EH (cell line): ENCODE results near the gene NBEA.
"Not testable (repeated sequence)": the region's sequence is repeated elsewhere in the genome, so short reads cannot be mapped to it uniquely, and the experiment has no call there.

Source experiments
- DNase-seq: peaks from one replicate; pipeline ENCODE4 v3.0.0-alpha.2; 2015; ENCODE audit warnings: low read depth

Gene NBEA

DNA sequence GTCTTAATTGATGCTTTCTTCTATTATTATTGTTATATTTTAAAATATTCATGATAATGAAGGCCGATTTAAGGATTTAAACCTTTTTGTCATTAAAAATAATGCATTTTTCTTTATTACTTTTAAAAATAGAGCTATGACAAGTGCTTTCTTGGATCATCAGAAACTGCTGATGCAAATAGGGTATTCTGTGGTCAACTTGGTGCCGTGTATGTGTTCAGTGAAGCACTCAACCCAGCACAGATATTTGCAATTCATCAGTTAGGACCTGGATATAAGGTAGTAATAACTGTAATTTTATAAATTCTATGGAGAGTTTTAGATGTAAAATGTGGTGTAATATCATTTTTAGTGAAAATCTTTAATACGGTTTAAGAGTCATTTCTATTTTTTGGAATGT, 116.5 kb downstream of the NBEA start:
- not testable (repeated sequence) for DNase-seq

DNA sequence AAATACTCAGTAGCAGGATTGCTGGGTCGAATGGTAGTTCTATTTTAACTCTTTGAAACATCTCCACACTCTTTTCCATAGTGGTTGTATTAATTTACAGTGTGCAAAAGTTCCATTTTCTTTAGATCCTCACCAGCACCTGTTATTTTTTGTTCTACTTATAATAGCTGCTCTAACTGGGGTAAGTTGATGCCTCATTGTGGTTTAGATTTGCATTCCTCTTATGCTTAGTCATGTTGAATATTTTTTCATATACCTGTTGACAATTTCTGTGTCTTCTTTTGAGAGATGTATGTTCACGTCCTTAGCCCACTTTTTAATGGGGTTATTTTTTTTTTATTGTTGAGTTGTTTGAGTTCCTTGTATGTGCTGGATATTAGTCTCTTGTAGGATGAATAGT, 144.6 kb downstream of the NBEA start:
- no peak for DNase-seq

DNA sequence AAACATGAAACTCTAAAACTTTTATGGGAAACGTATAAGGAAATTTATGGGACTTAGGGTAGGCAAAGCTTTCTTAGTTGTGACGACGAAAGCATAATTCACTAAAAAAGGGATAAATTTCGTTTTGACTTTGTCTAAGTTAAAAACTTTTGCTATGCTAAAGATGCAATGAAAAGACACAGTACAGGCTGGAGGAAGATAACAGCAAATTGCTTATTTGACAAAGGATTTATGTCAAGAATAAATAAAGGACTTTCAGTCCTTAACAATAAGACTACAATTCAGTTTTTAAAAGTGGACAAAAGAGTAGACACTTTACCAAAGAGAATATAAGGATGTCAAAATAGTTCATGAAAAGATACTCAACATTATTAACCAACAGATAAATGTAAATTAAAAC, 150.2 kb downstream of the NBEA start:
- DNase-seq = no peak

DNA sequence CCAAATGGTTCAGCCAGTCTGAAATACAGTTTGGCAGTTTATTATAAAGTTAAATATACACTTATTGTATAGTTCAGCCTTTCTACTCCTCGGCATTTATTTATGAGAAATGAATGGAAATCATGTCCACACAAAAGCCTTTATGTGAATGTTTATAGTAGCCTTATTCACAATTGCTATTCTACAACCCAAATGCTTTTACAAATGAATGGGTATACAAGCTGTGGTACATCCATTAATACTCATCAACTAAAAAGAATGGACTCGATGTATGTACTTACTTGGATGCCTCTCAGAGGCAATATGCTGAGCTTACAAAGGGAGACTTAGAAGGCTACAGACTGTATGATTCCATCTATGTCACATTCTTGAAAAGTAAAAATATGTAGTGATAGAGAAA, 150.7 kb downstream of the NBEA start:
- no peak for DNase-seq

DNA sequence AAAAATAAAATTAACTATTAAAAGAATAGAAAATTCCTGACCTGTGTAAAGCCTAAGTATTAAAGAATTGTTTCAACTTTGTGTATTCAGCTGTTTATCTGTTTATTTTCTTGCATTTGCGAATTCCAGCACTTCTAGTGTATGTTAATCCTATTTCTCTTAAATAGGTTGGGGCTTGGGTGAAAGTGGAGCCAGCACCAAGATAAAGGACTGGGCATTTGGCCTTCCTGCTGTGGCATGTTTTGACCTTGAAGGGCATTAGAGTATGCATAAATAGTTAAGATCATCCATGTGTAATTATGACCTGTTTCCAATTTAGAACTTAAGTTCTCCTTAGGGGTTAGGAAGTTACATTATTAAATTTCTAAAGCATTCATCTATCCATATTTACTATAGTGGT, 151.3 kb downstream of the NBEA start:
- DNase-seq = no peak

DNA sequence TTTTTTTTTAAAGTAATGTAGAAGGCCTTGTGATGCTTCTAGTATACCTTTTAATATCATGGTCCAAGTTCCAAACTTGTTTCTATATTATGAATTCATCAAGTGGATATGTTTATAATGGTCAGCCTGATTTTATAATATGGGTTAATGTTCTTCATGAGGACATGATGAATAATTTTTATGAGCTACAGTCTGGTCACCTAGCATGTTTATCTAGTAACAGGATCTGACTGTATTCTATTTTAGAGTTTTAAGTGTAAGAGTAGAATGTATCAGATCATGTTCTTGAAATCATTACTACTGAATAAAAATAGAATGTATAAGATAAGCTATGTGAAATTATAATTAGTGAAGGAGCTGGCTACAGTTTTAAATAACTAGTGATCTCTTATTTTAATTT, 164.7 kb downstream of the NBEA start:
- DNase-seq = not testable (repeated sequence)

DNA sequence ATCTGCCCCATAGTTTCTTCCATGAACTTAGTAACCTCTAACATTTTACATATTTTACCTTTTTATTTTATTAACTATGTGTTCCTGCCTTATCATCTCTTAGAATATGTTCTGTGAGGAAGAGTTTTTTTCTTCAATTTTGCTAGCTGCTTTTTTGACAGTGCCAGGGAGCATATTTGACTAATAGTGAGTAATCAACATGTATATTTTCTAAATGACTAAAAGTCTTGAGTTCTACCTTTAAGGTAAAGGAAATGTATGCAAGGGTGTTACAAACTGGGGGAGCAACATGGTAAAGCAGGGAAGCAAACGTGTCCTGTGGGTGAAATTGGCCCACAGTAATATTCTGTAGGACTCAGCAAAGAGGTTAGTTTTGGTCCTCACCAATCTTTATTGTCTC, 165.5 kb downstream of the NBEA start:
- DNase-seq = no peak

DNA sequence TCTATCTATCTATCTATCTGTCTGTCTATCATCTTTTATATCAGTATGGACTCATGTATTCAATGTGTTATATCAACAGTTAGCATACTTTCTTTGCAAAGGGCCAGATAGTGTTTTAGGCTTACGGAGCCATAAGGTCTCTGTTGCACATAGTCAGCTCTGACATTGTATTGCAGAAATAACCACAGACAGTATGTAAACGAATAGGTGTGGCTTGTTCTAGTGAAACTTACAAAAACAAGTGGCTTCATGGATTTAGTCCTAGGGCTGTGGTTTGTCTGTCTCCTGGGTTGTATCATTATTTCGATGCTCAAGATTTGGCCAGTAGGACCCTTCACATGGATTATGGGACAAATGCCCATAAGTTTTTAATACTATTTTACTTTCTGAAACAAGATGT, 171.5 kb downstream of the NBEA start:
- DNase-seq = not testable (repeated sequence)

DNA sequence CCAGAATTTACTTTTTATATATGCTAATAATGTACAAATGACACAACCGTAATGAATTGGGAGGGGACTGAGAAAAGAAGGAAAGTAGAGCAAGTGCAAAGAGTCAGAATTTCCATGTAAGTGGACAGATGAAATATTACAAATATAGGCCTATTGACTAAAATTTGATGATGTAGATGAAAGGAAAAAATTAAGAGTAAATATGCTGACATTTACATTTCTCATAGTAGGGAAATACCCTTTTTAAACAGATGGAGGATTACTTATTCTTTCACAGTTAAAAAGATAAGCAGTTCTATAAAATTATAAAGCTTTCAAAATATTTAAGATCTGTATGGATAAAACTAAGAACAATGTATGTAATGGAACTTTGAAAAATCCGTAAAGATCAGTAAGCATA, 185.4 kb downstream of the NBEA start:
- no peak for DNase-seq

DNA sequence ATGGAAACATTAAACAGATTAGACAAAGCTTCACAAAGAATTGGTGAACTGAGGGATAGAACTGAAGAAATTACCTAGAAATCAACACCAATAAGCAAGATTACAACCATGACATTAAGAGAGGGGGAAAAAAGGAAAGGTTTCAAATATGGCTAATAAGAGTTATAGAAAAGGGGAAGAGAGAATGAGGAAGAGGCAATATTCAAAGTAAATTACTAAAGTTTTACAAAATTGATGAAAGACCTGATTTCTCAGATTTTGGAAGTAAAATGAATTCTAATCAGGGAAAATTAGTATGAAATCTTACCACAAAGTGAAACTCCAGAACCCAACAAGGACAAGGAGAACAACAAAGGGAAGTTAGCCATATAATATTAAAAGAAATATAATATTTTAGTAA, 187.4 kb downstream of the NBEA start:
- DNase-seq = no peak

DNA sequence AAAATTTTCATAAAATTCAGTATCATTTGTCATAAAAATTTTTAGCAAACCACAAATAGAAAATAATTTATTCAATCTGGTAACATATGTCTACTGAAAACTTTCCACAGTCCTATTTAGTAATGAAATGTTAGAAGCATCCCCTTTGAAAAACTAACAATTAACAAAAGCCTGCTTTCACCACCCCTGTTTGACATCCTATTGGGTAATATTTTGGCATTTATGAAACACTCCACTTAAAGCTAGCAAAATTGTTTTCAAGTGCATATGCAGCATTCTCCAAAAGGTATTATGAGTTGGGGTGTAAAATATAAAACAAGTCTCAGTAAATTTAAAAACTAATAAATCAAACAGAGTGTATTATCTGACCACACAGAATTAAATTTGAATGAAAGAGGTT, 189.4 kb downstream of the NBEA start:
- no peak for DNase-seq

DNA sequence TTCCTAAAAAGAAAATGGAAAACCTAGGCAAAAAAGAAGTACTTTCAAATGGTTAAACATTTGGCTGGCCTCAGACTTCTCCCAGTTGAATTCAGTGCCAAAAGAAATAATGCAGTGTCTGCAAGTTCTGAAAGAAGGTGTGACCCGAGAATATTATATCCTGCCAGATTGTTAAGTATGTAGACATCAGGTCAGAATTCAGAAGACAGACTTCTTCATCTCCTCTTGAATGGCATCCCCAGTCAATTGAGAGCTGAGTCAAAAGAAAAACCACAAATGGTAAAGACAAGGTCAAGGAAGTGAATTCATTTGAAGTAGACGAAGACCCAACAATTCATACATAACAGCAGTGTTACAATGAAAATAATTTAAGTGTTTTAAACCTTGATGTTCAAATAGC, 194.5 kb downstream of the NBEA start:
- no peak for DNase-seq

DNA sequence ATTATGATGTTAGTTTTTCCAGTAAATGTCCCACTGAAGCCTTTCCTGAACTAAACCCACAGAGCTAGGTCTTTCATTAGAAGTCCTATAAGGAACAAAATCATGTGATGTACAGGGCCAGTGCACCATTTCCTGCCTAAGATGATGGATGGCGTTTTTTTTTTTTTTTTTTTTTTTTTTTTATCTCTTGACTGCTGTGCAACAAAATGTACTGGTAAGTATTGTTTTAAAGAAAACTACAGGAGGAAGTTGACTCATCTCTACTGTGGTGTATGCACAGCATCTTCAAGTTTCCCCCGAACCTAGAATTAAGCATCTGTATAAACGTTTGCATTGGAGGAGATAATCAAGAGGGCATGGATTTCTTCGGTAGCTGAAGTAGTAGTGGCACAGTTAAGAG, 197.5 kb downstream of the NBEA start:
- DNase-seq = peak; percentile 49

DNA sequence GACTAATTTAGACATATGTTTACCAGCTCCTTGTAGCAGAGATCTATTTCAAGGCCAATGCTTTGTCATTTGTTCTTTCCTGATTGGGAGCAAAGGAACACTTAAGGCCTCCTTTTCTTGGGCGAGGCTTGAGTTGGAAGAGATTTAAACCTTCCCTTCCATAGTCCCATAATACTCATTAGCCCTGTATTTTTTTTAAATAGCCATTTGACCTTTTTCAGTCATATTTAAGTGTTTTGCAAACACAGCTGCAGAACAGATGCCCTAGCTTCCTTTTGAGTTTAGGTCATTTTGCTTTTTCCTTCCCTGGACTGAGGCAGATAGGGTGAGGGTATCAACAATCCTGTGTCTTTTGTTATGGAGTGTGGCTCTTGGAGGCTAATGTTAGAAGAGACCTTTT, 198.3 kb downstream of the NBEA start:
- peak; percentile 14 for DNase-seq

DNA sequence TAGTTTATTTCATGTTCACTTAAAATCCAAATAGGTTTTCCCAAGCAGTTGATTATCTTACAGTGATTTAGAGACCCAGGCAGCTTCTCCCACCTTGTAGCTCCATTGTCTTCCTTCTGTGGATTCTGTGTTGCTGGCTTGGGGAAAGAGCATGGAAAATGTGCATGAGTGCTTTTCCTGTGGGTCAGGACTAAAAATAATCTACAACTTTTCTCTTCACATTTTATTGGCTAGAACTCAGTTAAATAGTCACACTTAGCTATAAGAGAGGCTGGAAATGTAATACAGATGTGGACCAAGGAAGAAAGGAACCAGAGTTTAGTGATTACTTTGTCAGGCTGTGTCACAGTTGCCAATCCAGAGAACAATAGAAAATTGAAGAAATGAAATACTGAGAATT, 198.8 kb downstream of the NBEA start:
- DNase-seq = peak; percentile 4

DNA sequence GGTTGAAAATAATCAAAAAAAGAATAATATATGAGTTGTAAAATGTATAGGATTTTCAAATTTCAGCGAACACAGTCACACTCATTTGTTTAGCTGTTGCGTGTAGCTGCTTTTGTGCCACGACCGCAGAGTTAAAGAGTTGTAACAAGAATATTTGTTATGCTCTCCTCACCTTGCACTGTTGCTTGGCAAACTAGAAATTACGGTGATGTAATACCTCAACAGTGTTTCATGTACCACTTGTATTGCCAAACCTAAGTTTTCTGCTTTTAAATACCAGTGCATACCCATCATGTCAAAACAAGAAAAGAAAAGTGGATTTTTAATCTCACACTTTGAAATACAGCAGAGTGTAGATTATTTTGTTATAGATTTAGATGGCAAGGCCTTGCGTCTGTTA, 201.1 kb downstream of the NBEA start:
- DNase-seq = no peak

DNA sequence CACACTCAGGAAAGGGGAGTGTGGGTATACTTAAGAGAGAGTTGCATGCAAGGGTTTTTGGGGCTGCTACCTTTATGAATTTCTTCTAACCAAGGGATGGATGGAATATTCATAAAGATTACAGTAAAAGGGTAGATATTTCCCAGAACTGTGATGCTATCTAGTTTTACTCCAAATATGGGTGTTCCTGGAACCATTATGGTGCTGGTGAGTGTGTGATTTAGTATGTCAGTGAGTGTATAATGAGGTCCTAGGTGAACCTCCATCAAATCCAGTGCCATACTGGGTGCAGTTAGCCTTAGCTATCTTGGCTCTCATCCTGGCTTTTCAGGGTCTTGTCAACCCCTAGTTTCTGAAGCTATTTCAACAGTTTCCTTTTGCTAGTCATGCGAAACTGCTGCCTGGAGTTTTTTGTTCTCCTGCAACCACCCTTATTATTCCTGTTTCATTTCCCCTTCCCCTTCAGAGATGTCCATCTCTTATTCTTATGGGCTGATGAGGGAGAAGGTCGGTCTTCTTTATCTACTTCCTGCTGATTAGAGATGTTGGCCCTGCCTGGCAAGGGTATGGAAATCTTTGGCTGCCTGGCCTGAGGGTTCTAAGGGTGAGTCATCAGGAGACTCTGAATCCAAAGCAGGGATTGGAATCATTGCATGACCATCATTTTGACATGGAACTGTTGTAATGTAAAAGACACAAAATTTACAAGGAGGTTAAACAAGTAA, 202.3 kb downstream of the NBEA start:
- DNase-seq = peak; percentile 57

DNA sequence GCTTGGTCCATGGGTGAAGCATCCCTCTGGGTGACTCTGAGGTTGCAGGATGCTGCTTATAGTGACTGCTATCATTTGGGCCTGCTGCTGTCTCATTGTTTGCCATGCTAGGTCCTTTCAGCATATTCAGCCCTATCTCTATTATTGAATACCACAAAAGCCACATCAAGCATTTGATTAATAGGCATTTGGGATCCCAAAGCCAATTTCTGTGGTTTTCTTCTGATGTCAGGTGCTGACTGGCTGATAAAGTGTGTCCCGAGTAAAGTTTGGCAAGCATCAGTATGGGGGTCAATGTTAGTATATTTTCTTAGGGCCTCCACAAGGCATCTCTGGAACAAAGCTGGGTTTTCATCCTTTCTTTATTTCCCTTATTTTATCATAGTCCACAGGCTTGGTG, 204.6 kb downstream of the NBEA start:
- DNase-seq = no peak

DNA sequence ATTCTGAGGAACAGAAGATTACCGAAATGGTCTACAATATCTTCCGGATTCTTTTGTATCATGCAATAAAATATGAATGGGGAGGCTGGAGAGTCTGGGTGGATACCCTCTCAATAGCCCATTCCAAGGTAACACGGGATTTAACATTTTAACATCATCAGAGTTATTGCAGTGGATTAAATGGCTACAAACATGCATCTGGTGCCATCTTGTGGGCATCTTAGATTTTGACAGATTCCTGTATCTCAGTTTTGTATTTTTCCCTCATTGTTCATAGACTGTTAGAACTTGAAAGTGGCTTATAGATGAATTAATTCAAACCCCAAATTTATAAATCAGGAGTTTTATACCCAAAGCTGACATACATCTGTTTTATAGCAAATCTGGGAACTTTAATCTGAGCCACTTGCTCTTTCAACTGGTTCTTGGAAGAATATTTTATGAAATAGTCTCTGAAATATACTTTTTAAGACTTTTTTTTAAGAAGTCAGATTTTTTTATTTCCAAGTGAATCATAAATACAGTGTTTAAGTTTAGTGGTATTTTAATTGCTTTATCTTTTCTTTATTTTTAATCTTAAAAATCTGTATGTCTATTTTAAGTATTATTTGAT, 215.2 kb downstream of the NBEA start:
- DNase-seq = peak; percentile 67

DNA sequence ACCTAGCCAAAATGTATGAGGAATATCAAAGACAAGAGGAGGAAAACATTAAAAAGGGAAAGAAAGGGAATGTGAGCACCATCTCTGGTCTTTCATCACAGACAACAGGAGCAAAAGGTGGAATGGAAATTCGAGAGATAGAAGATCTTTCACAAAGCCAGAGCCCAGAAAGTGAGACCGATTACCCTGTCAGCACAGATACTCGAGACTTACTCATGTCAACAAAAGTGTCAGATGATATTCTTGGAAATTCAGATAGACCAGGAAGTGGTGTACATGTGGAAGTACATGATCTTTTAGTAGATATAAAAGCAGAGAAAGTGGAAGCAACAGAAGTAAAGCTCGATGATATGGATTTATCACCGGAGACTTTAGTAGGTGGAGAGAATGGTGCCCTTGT, 217.0 kb downstream of the NBEA start:
- DNase-seq = no peak

DNA sequence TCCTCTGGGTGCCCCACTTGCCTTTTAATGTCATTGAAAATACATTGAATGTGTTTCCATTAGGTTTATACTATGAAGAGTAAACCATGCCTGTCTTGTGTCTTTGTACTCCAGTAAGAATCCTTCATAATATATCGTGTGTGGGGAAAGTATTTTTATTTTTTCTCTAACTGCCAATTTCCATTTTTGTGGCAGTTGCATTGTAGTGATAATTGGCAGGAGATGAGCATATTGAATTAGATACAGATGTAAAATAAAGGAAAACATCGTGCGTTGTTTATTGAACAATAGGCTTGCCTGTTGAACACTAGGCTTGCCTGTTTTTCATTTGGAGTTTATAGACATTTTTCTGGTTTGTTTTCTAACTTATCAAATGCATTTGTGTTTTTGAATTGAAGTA, 218.8 kb downstream of the NBEA start:
- DNase-seq = no peak

DNA sequence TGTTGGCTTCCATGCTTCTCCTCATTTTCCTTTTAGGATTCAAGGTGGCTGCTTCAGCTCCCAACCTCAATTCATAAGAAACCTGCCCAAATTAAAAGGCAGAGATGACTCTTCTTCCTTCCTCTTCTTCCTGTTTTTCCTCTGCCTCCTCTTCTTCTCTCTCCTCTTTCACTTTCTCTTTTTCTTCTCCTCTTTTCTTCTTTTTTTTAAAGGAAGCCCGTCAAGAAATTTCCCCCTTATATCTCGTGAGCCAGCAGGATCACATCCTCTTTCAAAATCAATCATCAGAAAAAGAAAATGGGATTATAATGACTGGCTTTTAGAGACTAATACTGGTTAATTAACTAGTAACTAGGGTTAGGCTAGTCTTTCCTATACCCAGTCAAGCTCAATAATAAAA, 220.3 kb downstream of the NBEA start:
- DNase-seq = no peak

DNA sequence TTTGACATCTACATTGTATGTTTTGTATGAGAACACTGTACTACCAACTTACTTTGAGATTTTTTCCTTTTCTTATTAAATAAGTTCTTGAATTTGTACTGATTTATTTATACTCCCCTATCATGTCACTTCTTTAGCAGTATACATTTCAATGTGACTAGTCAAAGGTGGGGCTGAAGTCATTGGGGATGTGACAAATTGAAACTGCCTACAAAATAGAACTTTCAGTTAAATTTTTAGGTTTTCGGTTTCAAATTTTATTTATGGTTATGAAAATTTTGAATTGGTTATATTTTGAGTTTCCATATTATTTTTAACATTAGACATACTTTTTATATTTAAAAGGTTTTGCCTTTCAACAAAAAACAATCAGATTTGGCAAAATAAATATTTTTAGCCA, 221.6 kb downstream of the NBEA start:
- DNase-seq = no peak

DNA sequence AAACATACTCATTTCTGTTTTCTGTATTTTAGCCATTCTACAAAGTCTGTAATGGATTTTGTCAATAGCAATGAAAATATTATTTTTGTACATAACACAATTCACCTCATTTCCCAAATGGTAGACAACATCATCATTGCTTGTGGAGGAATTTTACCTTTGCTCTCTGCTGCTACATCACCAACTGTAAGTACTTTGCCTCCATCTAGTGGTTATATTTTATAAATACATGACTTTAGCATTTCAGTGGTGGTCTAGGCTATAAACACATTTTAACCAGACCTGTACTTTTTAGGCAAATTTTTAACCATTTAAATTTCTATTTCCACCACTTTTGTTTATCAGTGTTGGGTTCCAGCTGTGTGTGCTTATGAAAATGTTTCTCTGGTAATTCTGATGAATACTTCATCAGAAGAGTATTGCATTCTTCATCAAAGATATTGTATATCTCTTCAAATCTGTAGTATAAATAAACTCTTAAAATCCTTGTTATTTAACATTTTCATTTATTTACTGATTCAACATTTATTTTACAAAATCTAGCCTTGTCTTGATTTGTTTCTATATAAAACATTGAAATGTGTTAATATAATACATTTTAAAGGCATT, 222.4 kb downstream of the NBEA start:
- peak; percentile 41 for DNase-seq
